AG10803 (cell line): Measurements from ENCODE around the gene AKAP12.
A peak's percentile ranks its signal among the peaks of the same experiment; 100 is the strongest.

Experiments
- DNase-seq: peaks from one replicate; pipeline ENCODE4 v3.0.0; 2010; ENCODE audit warnings: low read depth
- H3K4me3 ChIP-seq: 2 replicates; pipeline ENCODE4 v1.5.1; 2011; ENCODE audit warnings: mild to moderate bottlenecking, low read length, control low read depth
- CTCF ChIP-seq: conservative IDR thresholded peaks from 2 replicates; pipeline ENCODE4 v1.5.1; 2011; ENCODE audit warnings: mild to moderate bottlenecking, low read length, control low read depth, inconsistent platforms

The AKAP12 gene

GRCh38 chr6:151384151-151384550 lies 144.4 kb downstream of the AKAP12 start:
- DNase-seq = no peak
- TF ChIP-seq CTCF = no peak
- H3K4me3 ChIP-seq = no peak overlapping the region

GRCh38 chr6:151385177-151385576 lies 145.4 kb downstream of the AKAP12 start:
- no peak for TF ChIP-seq CTCF
- no peak for DNase-seq
- no peak overlapping the region for H3K4me3 ChIP-seq

- no peak for TF ChIP-seq CTCF
- no peak overlapping the region for H3K4me3 ChIP-seq
- DNase-seq = peak; percentile 73
Observed at GRCh38 chr6:151387175-151387970, 147.6 kb downstream of the AKAP12 start.

- DNase-seq = no peak
- TF ChIP-seq CTCF = no peak
- H3K4me3 ChIP-seq = no peak overlapping the region
Observed at GRCh38 chr6:151388236-151388635, 148.5 kb downstream of the AKAP12 start.

- TF ChIP-seq CTCF = no peak
- no peak for DNase-seq
- peak overlapping the region; percentile 76 for H3K4me3 ChIP-seq
Observed at GRCh38 chr6:151388997-151389617, 149.3 kb downstream of the AKAP12 start.

- peak overlapping the region; percentile 76 for H3K4me3 ChIP-seq
- peak; percentile 81 for DNase-seq
- TF ChIP-seq CTCF = no peak
Observed at GRCh38 chr6:151389618-151390275, 150.0 kb downstream of the AKAP12 start.
